Adrenal gland (tissue), 12 donors: ENCODE measurements around the gene NELL2. TPM values are rescaled to one million over a fixed set of nuclear protein-coding genes. Genes with fewer than 3 reads are reported as not detected.
"Not testable (repeated sequence)": the region's sequence is repeated elsewhere in the genome, so short reads cannot be mapped to it uniquely, and the experiment has no call there.

ENCODE experiments used
- DNase-seq, 7 donors: peaks; one replicate each; pipeline ENCODE4 v3.0.0-alpha.2; 2019 to 2020
- H3K27ac ChIP-seq, 5 donors: fragments of 200-600 bp; sonication (generic) in 4 of 5; 1 replicate in 3 of 5; 2 replicates in 2 of 5; pipeline versions ENCODE4 v1.5.1 to v1.8.0; 2016 to 2020; ENCODE audit warnings: mild to moderate bottlenecking in 1 of 5
- H3K27me3 ChIP-seq: fragments of 200-600 bp; 2 replicates; pipeline ENCODE4 v1.8.0; 2021
- H3K36me3 ChIP-seq, 2 donors: fragments of 200-600 bp; replicated peaks in 1 of 2; 1 replicate in 1 of 2; 2 replicates in 1 of 2; pipeline versions ENCODE4 v1.5.1 to v1.8.0; 2018 to 2022
- H3K4me1 ChIP-seq, 2 donors: fragments of 200-600 bp; replicated peaks in 1 of 2; 1 replicate in 1 of 2; 2 replicates in 1 of 2; pipeline versions ENCODE4 v1.5.1 to v1.8.0; 2018 to 2021
- H3K4me3 ChIP-seq, 4 donors: fragments of 200-600 bp; sonication (generic) in 3 of 4; one replicate each; pipeline ENCODE4 v1.5.1; 2016 to 2018
- H3K9me3 ChIP-seq, 3 donors: fragments of 200-600 bp; sonication (generic) in 1 of 3; replicated peaks in 1 of 3; 1 replicate in 2 of 3; 2 replicates in 1 of 3; pipeline versions ENCODE4 v1.5.1 to v1.8.0; 2016 to 2021
- CTCF ChIP-seq, 6 experiments: fragments of 450-650 bp in 4 of 6; fragments of 200-600 bp in 2 of 6; sonication (generic) in 1 of 6; IDR thresholded peaks; 1 replicate in 5 of 6; 2 replicates in 1 of 6; pipeline versions ENCODE4 v1.5.1 to v1.8.0; 2016 to 2021; ENCODE audit warnings: antibody characterized with exemption in 6 of 6, mild to moderate bottlenecking in 2 of 6, moderate library complexity in 1 of 6
- POLR2A ChIP-seq, 2 donors: fragments of 450-650 bp; IDR thresholded peaks; one replicate each; pipeline ENCODE4 v1.6.1; 2017; ENCODE audit warnings: antibody characterized with exemption in 2 of 2, mild to moderate bottlenecking in 2 of 2, moderate library complexity in 1 of 2
- WGBS, 4 donors: extraction: QIAGEN DNeasy Blood & Tissue Kit in 2 of 4; methylation state at CpG; one replicate each; pipeline versions ENCODE4 v1.1.5 to v1.1.7; 2013 to 2017; 5-methylcytosine and 5-hydroxymethylcytosine counted together
- intact Hi-C, 2 donors: fragments of 100-400 bp; cut with DNase I; formaldehyde crosslinking; loops; one replicate each; pipeline versions ENCODE4 v1.14.1 to v1.15.0; 2022 to 2023
- polyA plus RNA-seq, 3 donors: library from polyadenylated mRNA; stranded (reverse); fragments of 200-250 nt in 2 of 3; fragments of 350-450 nt in 1 of 3; fragmentation: Illumina TruSeq in 1 of 3; extraction: RNeasy Lipid Tissue Mini Kit (QIAGEN cat#74804) in 1 of 3; gene quantifications; one replicate each; pipeline ENCODE4 v1.2.3, GENCODE V29; 2013 to 2014
- total RNA-seq, 9 donors: library from RNA; depleted of rRNA in 4 of 9; stranded (reverse); fragments of >200 nt in 4 of 9; fragments of 120-200 nt in 1 of 9; fragmentation: NEBNext Ultra II Directional in 1 of 9; extraction: Animal tissue kit (Norgen Biotek cat#: 25700) in 1 of 9; gene quantifications; one replicate each; pipeline versions ENCODE4 v1.1.0 to v1.2.4, GENCODE V29; 2013 to 2023
- donor health status: healthy with polysubstance abuse.
- donor health status: Bipolar disorder and iron deficiency.
- donor health status: DM: yes; HTN: yes; CAD: no.
- donor health status: DM: no; HTN: no; CAD: no.
- donor health status: DM: no; HTN: no; CAD: no.
- donor health status: DM: yes; HTN: yes; CAD: no.

Gene NELL2
- total and polyA plus RNA-seq, 12 donors: 0.35 to 26.5 (median 6.0) TPM; not detected in 1

- no peaks in the 10 kb centered on the region for H3K4me1 ChIP-seq
- TF ChIP-seq CTCF (IDR thresholded peaks at IDR 0.05) (no peak), POLR2A (IDR thresholded peaks at IDR 0.05) (no peak)
- H3K4me3 ChIP-seq: no peak overlapping the region
- H3K27me3 ChIP-seq: no peaks in the 10 kb centered on the region
- H3K27ac ChIP-seq: no peak overlapping the region
- intact Hi-C loops: no loop called here
- 75 to 88% (median 77%) methylated on average over 2 of the region's 2 CpGs for WGBS, 4 donors
- no peak for DNase-seq
- no peaks in the 10 kb centered on the region for H3K36me3 ChIP-seq
- H3K9me3 ChIP-seq: no peaks in the 10 kb centered on the region
These were observed 36.3 kb downstream of the NELL2 start for GRCh38 chr12:44839785-44840184.

- TF ChIP-seq CTCF (IDR thresholded peaks at IDR 0.05): no peak
- no peak for TF ChIP-seq POLR2A (IDR thresholded peaks at IDR 0.05)
- no peak overlapping the region for H3K4me3 ChIP-seq
- no peaks in the 10 kb centered on the region for H3K27me3 ChIP-seq
- no peak overlapping the region for H3K27ac ChIP-seq
- no peaks in the 10 kb centered on the region for H3K9me3 ChIP-seq
- no peak for DNase-seq
- intact Hi-C loops: no loop called here
- H3K4me1 ChIP-seq: no peaks in the 10 kb centered on the region
- 58 to 68% (median 68%) methylated on average over 5 of the region's 5 CpGs for WGBS, 4 donors
- no peaks in the 10 kb centered on the region for H3K36me3 ChIP-seq
These were observed 38.9 kb downstream of the NELL2 start for GRCh38 chr12:44837114-44837755.

GRCh38 chr12:44835641-44836379 lies 40.3 kb downstream of the NELL2 start:
- H3K27ac ChIP-seq: no peak overlapping the region
- H3K36me3 ChIP-seq: no peaks in the 10 kb centered on the region
- intact Hi-C loops: no loop called here
- TF ChIP-seq CTCF (IDR thresholded peaks at IDR 0.05) (no peak), POLR2A (IDR thresholded peaks at IDR 0.05) (no peak)
- DNase-seq: no peak
- no peak overlapping the region for H3K4me3 ChIP-seq
- 67 to 78% (median 74%) methylated on average over 5 of the region's 5 CpGs for WGBS, 4 donors
- no peaks in the 10 kb centered on the region for H3K27me3 ChIP-seq
- H3K9me3 ChIP-seq: no peaks in the 10 kb centered on the region
- no peaks in the 10 kb centered on the region for H3K4me1 ChIP-seq

- H3K9me3 ChIP-seq, intact Hi-C loops, H3K27ac ChIP-seq, H3K4me1 ChIP-seq, H3K4me3 ChIP-seq, H3K27me3 ChIP-seq, H3K36me3 ChIP-seq, DNase-seq: not testable (repeated sequence)
- 75 to 89% (median 79%) methylated on average over 6 to 7 of the region's 7 CpGs for WGBS, 4 donors
These were observed 41.1 kb downstream of the NELL2 start for GRCh38 chr12:44834996-44835395.
